GM18951 (cell line): ENCODE measurements around the gene RNF166.
A peak's percentile ranks its signal among the peaks of the same experiment; 100 is the strongest.

Experiments
- POLR2A ChIP-seq: IDR thresholded peaks from 4 replicates; pipeline ENCODE4 v1.6.1; 2011; ENCODE audit warnings: mild to moderate bottlenecking; ENCODE audit not compliant: insufficient read length, insufficient read depth; ENCODE audit errors: extremely low read depth
- in situ Hi-C: fragments of 300-500 bp; cut with MboI; formaldehyde crosslinking; loops from one replicate; pipeline ENCODE4 v1.12.0; 2022; ENCODE audit warnings: low sequenced_read_pairs, mixed read lengths, inconsistent platforms; ENCODE audit not compliant: unreplicated experiment

The RNF166 gene

GRCh38 chr16:88723911-88724310 is 17.7 kb upstream of the RNF166 start:
- in situ Hi-C loops: no loop called here
- TF ChIP-seq POLR2A: no peak

DNA sequence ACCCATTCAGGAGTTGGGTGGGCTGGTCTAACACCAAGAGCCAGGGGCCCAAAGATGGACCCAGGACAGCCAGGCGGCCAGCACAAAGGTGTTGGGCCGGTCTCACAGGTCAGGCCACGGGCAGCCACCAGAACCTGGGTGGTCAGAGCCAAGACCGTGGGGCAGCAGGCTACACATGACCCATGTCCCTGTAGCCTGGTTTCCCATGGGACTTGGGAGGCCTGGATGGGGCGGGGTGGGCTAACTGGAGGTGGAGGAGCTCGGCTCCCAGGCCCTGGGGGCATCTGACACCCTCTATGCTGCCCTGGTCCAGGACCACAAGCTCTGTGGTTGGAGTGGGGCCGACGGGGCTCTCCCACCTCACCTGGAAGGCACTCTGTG is 17.3 kb upstream of the RNF166 start:
- no peak for TF ChIP-seq POLR2A
- in situ Hi-C loops: no loop called here

DNA sequence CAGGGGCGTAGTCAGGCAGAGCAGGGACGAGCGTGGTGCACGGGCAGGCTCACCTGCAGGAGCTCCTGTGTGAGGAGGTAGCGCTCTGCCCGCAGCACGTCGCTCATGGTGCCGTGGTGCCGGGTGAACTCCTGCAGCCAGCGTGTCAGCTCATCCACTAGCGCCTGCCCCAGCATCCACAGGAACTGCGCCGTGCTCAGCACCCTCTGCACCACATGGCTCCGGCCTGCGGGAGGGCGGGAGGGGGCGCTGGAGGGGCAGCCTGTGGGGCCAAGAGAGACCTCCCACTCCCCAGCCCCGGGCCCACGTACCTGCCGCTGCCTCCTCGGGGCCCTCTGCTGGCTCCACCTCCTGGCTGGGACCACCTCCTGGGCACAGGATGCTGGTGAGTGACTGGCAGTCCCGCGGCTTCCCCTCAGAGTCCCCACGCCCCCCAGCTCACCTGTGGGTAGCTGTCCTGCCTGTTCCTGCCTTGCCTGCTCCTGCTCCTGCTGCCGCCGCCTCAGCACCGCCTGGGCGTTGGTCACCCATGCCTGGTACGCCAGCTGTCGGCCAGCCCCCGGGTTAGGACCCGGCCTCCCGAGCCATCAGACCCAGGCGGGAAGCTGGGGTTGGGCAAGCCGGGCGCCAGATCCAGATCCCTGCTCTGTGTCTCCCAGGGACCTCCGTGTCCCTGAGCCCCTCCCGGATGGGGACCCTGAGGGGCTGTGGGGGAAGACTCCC is 16.7 kb upstream of the RNF166 start:
- in situ Hi-C loops: no loop called here
- no peak for TF ChIP-seq POLR2A

DNA sequence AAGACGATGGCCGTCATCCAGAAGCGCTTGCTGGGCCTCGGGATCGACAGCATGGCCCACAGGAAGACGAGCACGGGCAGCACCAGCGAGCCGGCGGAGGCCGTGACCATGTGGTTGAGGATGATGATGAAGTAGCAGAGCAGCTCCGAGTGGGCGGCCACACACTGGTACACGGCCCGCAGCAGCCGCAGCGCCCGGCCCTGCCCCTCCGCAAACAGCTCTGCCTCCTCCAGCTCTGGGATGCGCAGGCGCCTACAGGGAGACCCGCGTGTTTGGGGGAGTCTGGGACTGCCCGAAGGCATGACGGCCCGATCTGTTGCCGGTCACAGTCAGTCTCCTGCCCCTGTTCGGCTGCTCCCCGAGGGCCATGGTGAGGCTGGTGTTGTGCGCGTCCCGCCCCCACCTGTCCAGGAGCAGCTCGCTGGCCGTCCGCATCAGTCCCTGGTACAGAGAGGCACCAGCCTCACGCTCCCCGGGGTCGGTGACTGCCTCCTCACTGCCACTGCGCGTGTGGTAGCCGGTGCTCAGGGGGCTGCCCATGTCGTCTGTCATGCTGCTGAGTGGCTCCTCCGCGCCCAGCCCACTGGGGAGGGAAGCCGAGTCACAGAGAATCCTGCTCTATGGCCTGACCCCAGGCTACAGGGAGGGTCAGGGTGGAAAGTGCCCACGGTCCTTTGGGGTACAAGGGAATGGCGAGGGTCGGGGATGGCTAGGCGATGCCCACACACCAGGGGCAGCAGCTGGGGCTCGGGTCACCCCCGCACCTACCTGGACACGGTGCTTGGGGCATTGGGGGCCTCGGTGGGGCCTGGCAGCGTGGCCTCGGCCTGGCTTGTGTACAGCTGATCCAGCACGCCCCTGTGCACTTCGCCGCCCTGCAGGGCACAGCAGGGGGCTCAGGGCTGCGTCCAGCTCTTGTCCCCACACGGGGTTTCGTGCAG is 15.9 kb upstream of the RNF166 start:
- in situ Hi-C loops: no loop called here
- no peak for TF ChIP-seq POLR2A

- no peak for TF ChIP-seq POLR2A
- in situ Hi-C loops: no loop called here
These were observed 15.0 kb upstream of the RNF166 start for GRCh38 chr16:88721236-88721635.

GRCh38 chr16:88720396-88720970 is 14.3 kb upstream of the RNF166 start:
- peak; percentile 10 for TF ChIP-seq POLR2A
- in situ Hi-C loops: no loop called here

- in situ Hi-C loops: no loop called here
- TF ChIP-seq POLR2A: no peak
These were observed 13.7 kb upstream of the RNF166 start for GRCh38 chr16:88719933-88720296.

DNA sequence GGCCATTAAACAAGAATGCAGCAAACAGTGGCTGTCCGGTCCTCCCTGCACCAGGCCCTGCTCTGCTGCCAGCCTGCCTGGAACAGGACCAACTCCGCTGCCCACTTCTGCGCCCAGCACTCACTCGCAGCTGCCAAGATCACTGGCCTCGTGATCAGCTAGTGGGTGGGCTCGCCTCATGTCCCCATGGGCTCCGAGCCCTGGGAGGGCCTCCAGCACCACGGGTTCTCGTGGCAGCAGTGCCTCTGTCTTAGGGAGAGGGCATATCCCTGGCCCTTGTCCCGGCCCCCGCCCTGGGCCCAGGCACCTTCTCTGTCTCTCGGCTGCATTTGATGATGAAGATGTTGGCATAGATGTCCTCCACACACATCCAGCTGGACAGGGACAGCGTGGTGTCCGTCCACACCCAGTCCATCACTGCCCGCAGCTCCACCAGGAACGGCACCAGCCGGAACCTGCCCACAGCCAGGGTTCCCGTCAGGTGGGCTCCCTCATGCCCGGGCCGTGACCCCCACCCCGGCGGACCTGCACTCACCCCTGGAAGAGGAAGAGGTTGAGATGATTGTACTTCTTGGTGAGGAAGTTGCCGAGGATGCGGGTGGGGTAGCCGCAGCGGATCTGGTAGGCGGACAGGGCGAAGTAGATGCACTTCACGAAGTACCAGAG is 13.2 kb upstream of the RNF166 start:
- in situ Hi-C loops: no loop called here
- no peak for TF ChIP-seq POLR2A

DNA sequence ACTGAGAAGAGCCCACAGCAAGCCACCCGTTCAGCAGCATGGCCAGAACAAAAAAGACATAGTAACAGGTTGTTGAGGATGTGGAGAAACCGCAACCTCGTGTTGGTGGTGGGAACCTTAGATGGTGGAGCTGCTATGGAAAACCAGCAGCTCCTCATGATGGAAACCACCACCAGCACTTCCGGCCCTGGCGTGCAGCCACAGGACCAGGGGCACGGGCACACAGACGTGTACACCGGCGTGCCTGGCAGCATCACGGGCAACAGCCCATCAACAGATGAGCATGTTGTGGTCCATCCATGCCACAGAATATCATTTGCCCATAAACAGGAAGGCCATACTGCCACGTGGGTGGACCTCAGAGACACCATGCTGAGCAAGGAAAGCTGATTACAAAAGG is 12.0 kb upstream of the RNF166 start:
- in situ Hi-C loops: no loop called here
- TF ChIP-seq POLR2A: no peak

DNA sequence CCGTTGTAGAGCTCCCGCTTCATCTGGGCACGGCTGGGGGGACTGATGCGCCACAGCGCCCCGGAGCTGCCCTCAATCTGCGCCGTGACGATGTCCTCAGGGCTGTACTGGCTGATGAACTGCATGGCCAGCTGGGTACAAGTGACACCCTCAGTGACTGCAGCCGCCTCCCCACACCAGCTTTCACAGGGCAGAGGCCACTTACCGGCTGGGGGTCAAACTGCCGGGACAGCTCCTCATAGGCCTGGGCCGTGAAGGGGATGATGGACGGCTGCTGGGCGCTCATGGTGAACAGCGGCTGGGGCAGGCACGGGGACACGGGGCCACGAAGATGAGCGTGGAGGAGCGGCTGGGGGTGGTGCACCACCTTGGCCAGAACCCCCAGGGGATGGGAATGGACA is 10.4 kb upstream of the RNF166 start:
- TF ChIP-seq POLR2A: no peak
- in situ Hi-C loops: no loop called here

- no peak for TF ChIP-seq POLR2A
- in situ Hi-C loops: no loop called here
These were observed 10.0 kb upstream of the RNF166 start for GRCh38 chr16:88716201-88716600.

DNA sequence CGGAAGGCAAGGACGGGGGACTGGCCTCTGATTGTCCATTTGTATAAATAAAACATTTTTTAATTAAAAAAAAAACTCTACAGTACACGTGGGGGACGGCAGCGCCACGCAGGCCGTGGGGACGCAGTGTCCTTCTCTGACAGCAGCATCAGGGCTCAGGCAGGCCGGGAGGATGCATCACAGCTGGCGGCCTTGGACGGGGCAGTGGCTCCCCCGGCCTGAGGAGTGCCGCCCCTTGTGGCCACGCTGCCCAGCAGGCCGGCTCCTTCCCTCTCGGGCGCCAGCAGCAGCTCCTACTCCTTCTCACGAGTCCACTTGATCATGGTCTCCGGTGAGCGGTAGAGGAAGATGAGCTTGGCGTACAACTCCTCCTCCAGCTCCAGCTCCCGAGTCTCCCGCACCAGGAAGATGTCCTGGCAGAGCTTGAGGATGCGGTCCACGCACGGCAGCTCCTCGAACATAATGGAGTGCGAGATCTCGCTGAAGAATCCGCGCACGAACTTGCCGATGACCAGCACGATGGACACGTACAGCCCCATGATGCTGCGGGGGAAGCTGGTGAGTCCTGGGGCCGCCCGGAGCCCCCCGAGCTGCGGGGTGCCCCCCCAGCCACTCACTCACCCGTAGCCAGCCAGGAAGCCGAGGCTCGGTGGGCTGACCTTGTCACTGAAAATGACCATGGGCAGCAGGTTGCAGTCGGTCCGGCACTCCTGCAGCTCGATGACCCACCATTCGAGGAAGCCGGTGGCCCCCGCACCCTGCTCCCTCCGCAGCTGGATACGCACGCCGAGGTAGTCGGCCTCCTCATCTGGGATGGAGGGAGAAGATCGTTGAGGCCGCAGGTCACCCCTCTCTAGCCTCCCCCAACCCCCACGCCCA is 9.3 kb upstream of the RNF166 start:
- in situ Hi-C loops: no loop called here
- TF ChIP-seq POLR2A: peak; percentile 18

GRCh38 chr16:88714420-88715302 is 8.5 kb upstream of the RNF166 start:
- no peak for TF ChIP-seq POLR2A
- in situ Hi-C loops: no loop called here
